Vein endothelial cell (primary cell): ENCODE data around the gene AIP. TPM values are rescaled to one million over a fixed set of nuclear protein-coding genes. Genes with fewer than 3 reads are reported as not detected.

Experiments used
- small RNA-seq: library from RNA; depleted of rRNA; stranded (forward); fragments of <200 nt; gene quantifications from one replicate; pipeline ENCODE3, GENCODE V24; 2012
- total RNA-seq: library from RNA; depleted of rRNA; stranded (reverse); fragments of >200 nt; gene quantifications from 2 replicates; pipeline ENCODE4 v1.2.3, GENCODE V29; 2012

The AIP gene
- 38.9 and 59.1 TPM in 2 replicates for total RNA-seq

GRCh38 chr11:67482827-67483798, at the start of gene AIP:
TSS of gene AIP (plus strand) at chr11:67483026. CDS start at chr11:67483159, 133 bp downstream.

GRCh38 chr11:67437082-67437808, 45.6 kb upstream of the AIP start, which contains the start of gene PTPRCAP:
TSS of gene PTPRCAP (minus strand) at chr11:67437682. CDS start at chr11:67437619, 63 bp downstream.

GRCh38 chr11:67452141-67452952, 30.5 kb upstream of the AIP start, which contains the start of gene GPR152:
TSS of gene GPR152 (minus strand) at chr11:67452729. CDS start at chr11:67452724, 5 bp downstream.

GRCh38 chr11:67455054-67455453, 27.8 kb upstream of the AIP start, which contains the start of gene CABP4:
TSS of gene CABP4 (plus strand) at chr11:67455354. CDS start at chr11:67455424, 70 bp downstream.

GRCh38 chr11:67468759-67469507, 13.9 kb upstream of the AIP start, which contains the start of gene TMEM134:
TSS of gene TMEM134 (minus strand) at chr11:67469251. CDS start at chr11:67469192, 59 bp downstream.

GRCh38 chr11:67504950-67505581, 22.2 kb downstream of the AIP start, which contains the start of gene PITPNM1:
TSS of gene PITPNM1 (minus strand) at chr11:67505363. CDS start at chr11:67504180, 1,183 bp downstream.

GRCh38 chr11:67507864-67508485, 25.1 kb downstream of the AIP start, which contains the start of gene CDK2AP2:
TSS of gene CDK2AP2 (minus strand) at chr11:67508162. CDS start at chr11:67508082, 80 bp downstream.

GRCh38 chr11:67522844-67523555, 40.2 kb downstream of the AIP start, which contains the start of gene CABP2:
TSS of gene CABP2 (minus strand) at chr11:67523446. CDS start at chr11:67523326, 120 bp downstream.

Small RNAs within 50 kb of the gene (small RNA-seq; reads per million reads assigned to genes)
- not detected for gene MIR6752

Other genes with a start within 250 kb of the AIP start
- gene GRK2, start 216.6 kb upstream of the AIP start, total RNA-seq: 40.5 and 46.1 TPM in 2 replicates
- gene ANKRD13D, start 193.7 kb upstream of the AIP start, total RNA-seq: 25.5 and 38.4 TPM in 2 replicates
- gene SSH3, start 179.5 kb upstream of the AIP start, total RNA-seq: 11.4 and 12.1 TPM in 2 replicates
- 53.0 and 75.8 TPM in 2 replicates for gene POLD4, start 129.5 kb upstream of the AIP start, total RNA-seq
- gene CLCF1, start 109.4 kb upstream of the AIP start, total RNA-seq: 4.6 TPM in 2 replicates
- gene RAD9A, start 91.0 kb upstream of the AIP start, total RNA-seq: 6.7 and 8.8 TPM in 2 replicates
- gene PPP1CA, start 81.2 kb upstream of the AIP start, total RNA-seq: 275 and 323 TPM in 2 replicates
- under 0.01 and 0.19 TPM in 2 replicates for gene TBC1D10C, start 78.9 kb upstream of the AIP start, total RNA-seq
- gene CARNS1, start 67.3 kb upstream of the AIP start, total RNA-seq: 0.19 and 0.33 TPM in 2 replicates
- 43.0 and 44.4 TPM in 2 replicates for gene RPS6KB2, start 54.5 kb upstream of the AIP start, total RNA-seq
- 0.19 and 0.33 TPM in 2 replicates for gene PTPRCAP, start 45.3 kb upstream of the AIP start, total RNA-seq
- 139 and 168 TPM in 2 replicates for gene CORO1B, start 39.5 kb upstream of the AIP start, total RNA-seq
- gene GPR152, start 30.3 kb upstream of the AIP start, total RNA-seq: not detected in 2 replicates
- gene CABP4, start 27.7 kb upstream of the AIP start, total RNA-seq: 1.9 and 3.9 TPM in 2 replicates
- gene TMEM134, start 13.8 kb upstream of the AIP start, total RNA-seq: 24.7 and 32.0 TPM in 2 replicates
- 7.3 and 11.4 TPM in 2 replicates for gene PITPNM1, start 22.3 kb downstream of the AIP start, total RNA-seq
- gene CDK2AP2, start 25.1 kb downstream of the AIP start, total RNA-seq: 24.2 and 24.6 TPM in 2 replicates
- gene CABP2, start 40.4 kb downstream of the AIP start, total RNA-seq: not detected in 2 replicates
- 524 and 841 TPM in 2 replicates for gene GSTP1, start 100.8 kb downstream of the AIP start, total RNA-seq
- 161 and 225 TPM in 2 replicates for gene NDUFV1, start 123.9 kb downstream of the AIP start, total RNA-seq
- gene NUDT8, start 146.9 kb downstream of the AIP start, total RNA-seq: 5.2 and 10.6 TPM in 2 replicates
- gene TBX10, start 156.7 kb downstream of the AIP start, total RNA-seq: not detected in 2 replicates
- not detected in 2 replicates for gene ACY3, start 167.7 kb downstream of the AIP start, total RNA-seq
- gene ALDH3B2, start 191.6 kb downstream of the AIP start, total RNA-seq: not detected in 2 replicates